ENCODE data around the gene NSMF. TPM values are rescaled to one million over a fixed set of nuclear protein-coding genes. Genes with fewer than 3 reads are reported as not detected.
A peak's percentile ranks its signal among the peaks of the same experiment; 100 is the strongest.

Gene NSMF
- total RNA-seq, 1 experiment from 2014 or later = 52.7 TPM

- Histone ChIP-seq H3K4me3 (ENCODE audit: low read depth, low read length, poor library complexity, severe bottlenecking) (peak overlapping the region; percentile 97), H3K27me3 (replicated peaks; ENCODE audit: insufficient read depth, low read depth, low read length, poor library complexity) (no peaks in the 10 kb centered on the region), H3K27ac (ENCODE audit: low read depth, low read length, poor library complexity, severe bottlenecking) (no peak overlapping the region), H3K4me1 (ENCODE audit: insufficient read depth, low read length, poor library complexity, severe bottlenecking) (no peaks in the 10 kb centered on the region), H3K36me3 (ENCODE audit: insufficient read depth, low read length, poor library complexity, severe bottlenecking) (no peaks in the 10 kb centered on the region), H3K9me3 (ENCODE audit: low read depth, low read length, poor library complexity, severe bottlenecking) (no peaks in the 10 kb centered on the region)
- POLR2A ChIA-PET (ENCODE audit: low non-redundant PET) = no interaction called here
- DNase-seq (ENCODE audit: low spot score) = no peak
- no peak for TF ChIP-seq CTCF (conservative IDR thresholded peaks at IDR 0.05; ENCODE audit: low read depth, low read length)
- TF ChIP-seq EZH2 (IDR thresholded peaks at IDR 0.05; ENCODE audit: borderline replicate concordance, low read depth, low read length, poor library complexity, severe bottlenecking) = no peak
- BruUV-seq (replicated peaks) = no TSS peak
- CTCF ChIA-PET = interaction anchor here (0.7 to 1.1 kb wide), 4 partner anchors 22 to 1291 kb away, joined by 4 to 11 read pairs (median 6); no protein-coding TSS in a partner anchor
- intact Hi-C loops (cut with micrococcal nuclease; ENCODE audit: unreplicated experiment) = no loop called here
These were observed 35.4 kb downstream of the NSMF start for GRCh38 chr9:137423514-137424291.

GRCh38 chr9:137422604-137423513 lies 36.3 kb downstream of the NSMF start, which contains the start of the genes EXD3 and NOXA1:
TSS of gene EXD3 (minus strand) at chr9:137423162. CDS start at chr9:137395357, 27,805 bp downstream.
TSS of gene NOXA1 (plus strand) at chr9:137423393. CDS start at chr9:137423530, 137 bp downstream.
- peak; percentile 95 for DNase-seq (ENCODE audit: low spot score)
- ChIA-PET CTCF (interaction anchor here (0.6 to 1.1 kb wide), 20 partner anchors 9 to 1290 kb away, joined by 3 to 15 read pairs (median 5); partner anchors contain the start of gene NRARP), POLR2A (ENCODE audit: low non-redundant PET) (no interaction called here)
- TF ChIP-seq CTCF (conservative IDR thresholded peaks at IDR 0.05; ENCODE audit: low read depth, low read length) = peak; percentile 62
- no peak for TF ChIP-seq EZH2 (IDR thresholded peaks at IDR 0.05; ENCODE audit: borderline replicate concordance, low read depth, low read length, poor library complexity, severe bottlenecking)
- no peaks in the 10 kb centered on the region for H3K27me3 ChIP-seq (replicated peaks; ENCODE audit: insufficient read depth, low read depth, low read length, poor library complexity)
- no peaks in the 10 kb centered on the region for H3K4me1 ChIP-seq (ENCODE audit: insufficient read depth, low read length, poor library complexity, severe bottlenecking)
- intact Hi-C loops (cut with micrococcal nuclease; ENCODE audit: unreplicated experiment) = no loop called here
- BruUV-seq (replicated peaks) = no TSS peak
- peak within 1 kb of the TSS; percentile 97 for H3K4me3 ChIP-seq (ENCODE audit: low read depth, low read length, poor library complexity, severe bottlenecking)
- no peaks in the 10 kb centered on the region for H3K9me3 ChIP-seq (ENCODE audit: low read depth, low read length, poor library complexity, severe bottlenecking)
- H3K27ac ChIP-seq (ENCODE audit: low read depth, low read length, poor library complexity, severe bottlenecking) = peak within 1 kb of the TSS; percentile 72
- no peaks in the 10 kb centered on the region for H3K36me3 ChIP-seq (ENCODE audit: insufficient read depth, low read length, poor library complexity, severe bottlenecking)

- DNase-seq (ENCODE audit: low spot score) = no peak
- Histone ChIP-seq H3K9me3 (ENCODE audit: low read depth, low read length, poor library complexity, severe bottlenecking) (no peaks in the 10 kb centered on the region), H3K4me1 (ENCODE audit: insufficient read depth, low read length, poor library complexity, severe bottlenecking) (no peaks in the 10 kb centered on the region), H3K4me3 (ENCODE audit: low read depth, low read length, poor library complexity, severe bottlenecking) (peak overlapping the region; percentile 97), H3K27me3 (replicated peaks; ENCODE audit: insufficient read depth, low read depth, low read length, poor library complexity) (no peaks in the 10 kb centered on the region), H3K27ac (ENCODE audit: low read depth, low read length, poor library complexity, severe bottlenecking) (peak overlapping the region; percentile 72), H3K36me3 (ENCODE audit: insufficient read depth, low read length, poor library complexity, severe bottlenecking) (no peaks in the 10 kb centered on the region)
- intact Hi-C loops (cut with micrococcal nuclease; ENCODE audit: unreplicated experiment) = no loop called here
- TF ChIP-seq EZH2 (IDR thresholded peaks at IDR 0.05; ENCODE audit: borderline replicate concordance, low read depth, low read length, poor library complexity, severe bottlenecking) (no peak), CTCF (conservative IDR thresholded peaks at IDR 0.05; ENCODE audit: low read depth, low read length) (no peak)
- TSS peak; percentile 67 for BruUV-seq (replicated peaks)
- CTCF ChIA-PET = interaction anchor here (0.9 to 1.1 kb wide), 2 partner anchors 22 to 136 kb away, joined by 4 to 7 read pairs; no protein-coding TSS in a partner anchor
- POLR2A ChIA-PET (ENCODE audit: low non-redundant PET) = no interaction called here
These were observed 37.1 kb downstream of the NSMF start for GRCh38 chr9:137421838-137422603.
